GM23248 (cell line): ENCODE results near the gene IGFBPL1. TPM values are rescaled to one million over a fixed set of nuclear protein-coding genes. Genes with fewer than 3 reads are reported as not detected.

Source experiments
- DNase-seq: peaks from one replicate; pipeline ENCODE4 v3.0.0-alpha.2; 2015
- H2AFZ ChIP-seq: fragments of 200-600 bp; sonication (generic); 2 replicates; pipeline ENCODE4 v1.6.1; 2016; ENCODE audit warnings: antibody characterized with exemption
- H3F3A ChIP-seq: fragments of 200-600 bp; sonication (generic); 2 replicates; pipeline ENCODE4 v1.6.1; 2016; ENCODE audit warnings: mild to moderate bottlenecking, antibody characterized with exemption, mixed run types; ENCODE audit not compliant: insufficient read depth
- H3K27ac ChIP-seq: fragments of 200-600 bp; sonication (generic); 2 replicates; pipeline ENCODE4 v1.5.1; 2016; ENCODE audit warnings: mild to moderate bottlenecking
- H3K27me3 ChIP-seq: fragments of 200-600 bp; sonication (generic); replicated peaks from 2 replicates; pipeline ENCODE4 v1.6.1; 2016; ENCODE audit warnings: mild to moderate bottlenecking; ENCODE audit not compliant: insufficient read depth
- H3K36me3 ChIP-seq: fragments of 200-600 bp; sonication (generic); 2 replicates; pipeline ENCODE4 v1.6.1; 2016; ENCODE audit warnings: low read depth, mild to moderate bottlenecking
- H3K4me1 ChIP-seq: fragments of 200-600 bp; sonication (generic); 2 replicates; pipeline ENCODE4 v1.6.1; 2016; ENCODE audit warnings: mild to moderate bottlenecking; ENCODE audit not compliant: insufficient read depth
- H3K4me2 ChIP-seq: fragments of 200-600 bp; sonication (generic); one replicate; pipeline ENCODE4 v1.6.1; 2016; ENCODE audit warnings: mild to moderate bottlenecking; ENCODE audit not compliant: unreplicated experiment
- H3K4me3 ChIP-seq: fragments of 200-600 bp; sonication (generic); 2 replicates; pipeline ENCODE4 v1.5.1; 2016; ENCODE audit warnings: mild to moderate bottlenecking
- H3K79me2 ChIP-seq: fragments of 200-600 bp; sonication (generic); 2 replicates; pipeline ENCODE4 v1.6.1; 2016; ENCODE audit warnings: mild to moderate bottlenecking; ENCODE audit not compliant: insufficient read depth
- H3K9ac ChIP-seq: fragments of 200-600 bp; sonication (generic); 2 replicates; pipeline ENCODE4 v1.6.1; 2016; ENCODE audit warnings: mild to moderate bottlenecking
- H3K9me2 ChIP-seq: fragments of 200-600 bp; sonication (generic); 2 replicates; pipeline ENCODE4 v1.6.1; 2016; ENCODE audit warnings: mixed run types, mild to moderate bottlenecking, moderate library complexity; ENCODE audit not compliant: insufficient read depth
- H3K9me3 ChIP-seq: fragments of 200-600 bp; sonication (generic); one replicate; pipeline ENCODE4 v1.6.1; 2017; ENCODE audit warnings: low read depth
- H4K20me1 ChIP-seq: fragments of 200-600 bp; sonication (generic); 2 replicates; pipeline ENCODE4 v1.6.0; 2016; ENCODE audit not compliant: insufficient read depth
- EZH2 ChIP-seq: fragments of 200-600 bp; sonication (generic); IDR thresholded peaks from 2 replicates; pipeline ENCODE4 v1.6.1; 2018; ENCODE audit warnings: antibody characterized with exemption, mild to moderate bottlenecking; ENCODE audit not compliant: insufficient read depth, poor library complexity, severe bottlenecking
- EZH2phosphoT487 ChIP-seq: fragments of 200-600 bp; sonication (generic); IDR thresholded peaks from 2 replicates; pipeline ENCODE4 v1.6.1; 2018; ENCODE audit warnings: antibody characterized with exemption, moderate library complexity, mild to moderate bottlenecking, low read depth; ENCODE audit not compliant: insufficient read depth
- WGBS, 2 experiments: methylation state at CpG; one replicate each; pipeline ENCODE4 v1.1.6; 2015 to 2017; ENCODE audit warnings: low lambda C conversion rate in 2 of 2, low coverage in 1 of 2; ENCODE audit errors: missing lambda C conversion rate in 2 of 2; 5-methylcytosine and 5-hydroxymethylcytosine counted together
- in situ Hi-C: fragments of 300-500 bp; cut with MboI; formaldehyde crosslinking; loops from 2 replicates; pipeline ENCODE4 v1.15.0; 2020
- polyA plus RNA-seq: library from polyadenylated mRNA; unstranded; fragments of >200 nt; fragmentation: Nextera tagmentation; extraction: Ambion mirVana; gene quantifications from 2 replicates; pipeline ENCODE4 v1.2.1, GENCODE V29; 2016
- total RNA-seq: library from RNA; depleted of rRNA; stranded (reverse); fragments of >200 nt; shearing (Covaris generic); gene quantifications from 2 replicates; pipeline ENCODE4 v1.2.3, GENCODE V29; 2014

Gene IGFBPL1
- total and polyA plus RNA-seq, 2 experiments from 2014 or later = 0.34 to 0.76 TPM

GRCh38 chr9:38442473-38443096 is 18.3 kb upstream of the IGFBPL1 start:
- H4K20me1 ChIP-seq = no peaks in the 10 kb centered on the region
- no peaks in the 10 kb centered on the region for H3K27me3 ChIP-seq
- H3K36me3 ChIP-seq = no peaks in the 10 kb centered on the region
- DNase-seq = no peak
- H3K79me2 ChIP-seq = no peaks in the 10 kb centered on the region
- H3K9me3 ChIP-seq = no peaks in the 10 kb centered on the region
- 67 to 72% methylated on average over 7 of the region's 8 CpGs for WGBS, 2 experiments
- no peak overlapping the region for H3K4me2 ChIP-seq
- peaks cover 5% of the 10 kb centered on the region; the same call in 1 of the 2 replicates for H3K4me1 ChIP-seq
- no peak overlapping the region for H3K9ac ChIP-seq
- H2AFZ ChIP-seq = no peak overlapping the region
- TF ChIP-seq EZH2phosphoT487 (no peak), EZH2 (no peak)
- H3F3A ChIP-seq = no peaks in the 10 kb centered on the region
- H3K27ac ChIP-seq = no peak overlapping the region
- no peak overlapping the region for H3K4me3 ChIP-seq
- in situ Hi-C loops = no loop called here
- no peaks in the 10 kb centered on the region for H3K9me2 ChIP-seq

- no peak for DNase-seq
- H3K9me3 ChIP-seq = no peaks in the 10 kb centered on the region
- no peaks in the 10 kb centered on the region for H4K20me1 ChIP-seq
- WGBS, 2 experiments = 48 to 51% methylated on average over 8 of the region's 8 CpGs
- in situ Hi-C loops = no loop called here
- no peak overlapping the region for H3K9ac ChIP-seq
- H3K4me2 ChIP-seq = no peak overlapping the region
- H3K4me1 ChIP-seq = peaks cover 12% of the 10 kb centered on the region; the same call in 1 of the 2 replicates
- no peaks in the 10 kb centered on the region for H3K36me3 ChIP-seq
- H3K27me3 ChIP-seq = no peaks in the 10 kb centered on the region
- H3K27ac ChIP-seq = no peak overlapping the region
- no peaks in the 10 kb centered on the region for H3K79me2 ChIP-seq
- TF ChIP-seq EZH2phosphoT487 = no peak
- no peak for TF ChIP-seq EZH2
- no peak overlapping the region for H3K4me3 ChIP-seq
- H3K9me2 ChIP-seq = no peaks in the 10 kb centered on the region
- H3F3A ChIP-seq = no peaks in the 10 kb centered on the region
- no peak overlapping the region for H2AFZ ChIP-seq
Observed at GRCh38 chr9:38441347-38442085, 17.3 kb upstream of the IGFBPL1 start.

- H3K79me2 ChIP-seq = no peaks in the 10 kb centered on the region
- H3F3A ChIP-seq = peaks cover 10% of the 10 kb centered on the region
- H3K27me3 ChIP-seq = no peaks in the 10 kb centered on the region
- peaks cover 22% of the 10 kb centered on the region for H3K4me1 ChIP-seq
- TF ChIP-seq EZH2phosphoT487 = no peak
- TF ChIP-seq EZH2 = no peak
- no peak overlapping the region for H2AFZ ChIP-seq
- no peaks in the 10 kb centered on the region for H3K9me3 ChIP-seq
- no peak overlapping the region for H3K4me2 ChIP-seq
- in situ Hi-C loops = no loop called here
- no peaks in the 10 kb centered on the region for H4K20me1 ChIP-seq
- no peaks in the 10 kb centered on the region for H3K9me2 ChIP-seq
- H3K27ac ChIP-seq = no peak overlapping the region
- H3K4me3 ChIP-seq = no peak overlapping the region
- H3K36me3 ChIP-seq = no peaks in the 10 kb centered on the region
- 80 to 82% methylated on average over 3 of the region's 3 CpGs for WGBS, 2 experiments
- H3K9ac ChIP-seq = no peak overlapping the region
- DNase-seq = no peak
Observed at GRCh38 chr9:38440516-38440915, 16.3 kb upstream of the IGFBPL1 start.

GRCh38 chr9:38439916-38440301 is 15.7 kb upstream of the IGFBPL1 start:
- no peak overlapping the region for H2AFZ ChIP-seq
- H3K79me2 ChIP-seq = no peaks in the 10 kb centered on the region
- 94 to 95% methylated on average over 1 of the region's 1 CpG for WGBS, 2 experiments

More at GRCh38 chr9:38439916-38440301, 15.7 kb upstream of the IGFBPL1 start:
- TF ChIP-seq EZH2 (no peak), EZH2phosphoT487 (no peak)
- H3K27me3 ChIP-seq = no peaks in the 10 kb centered on the region
- DNase-seq = no peak
- no peaks in the 10 kb centered on the region for H3K9me3 ChIP-seq
- no peak overlapping the region for H3K4me2 ChIP-seq
- in situ Hi-C loops = no loop called here
- H3F3A ChIP-seq = peaks cover 16% of the 10 kb centered on the region
- no peak overlapping the region for H3K4me3 ChIP-seq
- H3K36me3 ChIP-seq = no peaks in the 10 kb centered on the region
- H3K27ac ChIP-seq = no peak overlapping the region
- H3K9me2 ChIP-seq = no peaks in the 10 kb centered on the region
- no peak overlapping the region for H3K9ac ChIP-seq
- peaks cover 28% of the 10 kb centered on the region for H3K4me1 ChIP-seq
- H4K20me1 ChIP-seq = no peaks in the 10 kb centered on the region
